HG02870 (cell line): Measurements from ENCODE around the gene TMEM200B.
"Not testable (repeated sequence)": the region's sequence is repeated elsewhere in the genome, so short reads cannot be mapped to it uniquely, and the experiment has no call there.

Experiments used
- ATAC-seq: cut with Tn5 transposase; IDR thresholded peaks from one replicate; pipeline ENCODE4 v1.9.1; 2021; ENCODE audit warnings: mild to moderate bottlenecking, moderate library complexity; ENCODE audit not compliant: unreplicated experiment

The TMEM200B gene

DNA sequence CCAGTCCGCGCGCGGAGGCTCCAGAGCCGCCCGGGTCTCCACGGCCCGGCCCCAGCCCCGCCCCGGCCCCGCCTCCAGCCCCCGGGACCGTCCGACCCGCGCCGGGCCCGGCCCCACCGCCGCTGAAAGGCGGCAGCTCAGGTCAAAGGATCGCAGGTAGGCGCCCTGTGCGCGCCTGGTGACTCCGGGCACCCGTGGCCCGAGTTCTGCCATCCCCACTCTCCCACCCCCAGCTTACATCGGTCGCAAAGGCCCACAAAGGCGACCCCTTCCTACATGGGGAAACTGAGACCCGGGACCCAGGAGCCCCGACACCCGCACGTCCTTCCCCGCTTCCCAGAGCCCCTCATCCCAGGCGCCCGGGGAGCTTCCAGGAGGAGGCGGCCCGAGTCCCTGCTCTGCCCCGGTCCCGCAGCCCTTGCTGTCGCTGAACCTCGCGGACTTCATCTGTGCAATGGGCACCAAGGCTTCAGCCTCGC, at the start of gene TMEM200B:
TSS of gene TMEM200B (minus strand) at position 17 of the 479 bp plus-strand sequence. CDS start 2,075 bp downstream, outside the sequence.
- no peak for ATAC-seq

DNA sequence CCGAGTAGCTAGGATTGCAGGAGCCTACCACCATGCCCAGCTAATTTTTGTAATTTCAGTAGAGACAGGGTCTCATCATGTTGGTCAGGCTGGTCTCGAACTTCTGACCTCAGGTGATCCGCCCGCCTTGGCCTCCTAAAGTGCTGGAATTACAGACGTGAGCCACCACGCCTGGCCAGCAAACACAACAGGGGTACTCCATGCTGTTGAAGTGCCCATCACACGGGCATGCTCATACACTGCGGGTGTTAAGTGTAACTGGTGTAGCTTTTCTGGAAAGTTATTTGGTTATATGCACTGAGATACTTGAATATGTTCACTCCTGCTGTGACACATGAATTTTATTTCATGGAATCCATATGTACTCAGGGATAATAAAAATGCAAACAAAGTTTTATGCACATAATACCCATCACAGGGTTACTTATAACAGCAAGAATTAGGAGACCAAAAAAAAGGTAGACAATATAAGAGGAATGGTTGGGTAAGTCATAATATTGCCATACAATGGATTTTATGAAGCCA, 48.8 kb upstream of the TMEM200B start:
- no peak for ATAC-seq

GRCh38 chr1:29171521-29171920, 47.8 kb upstream of the TMEM200B start:
- ATAC-seq: no peak

- ATAC-seq: no peak
Observed at GRCh38 chr1:29171089-29171488, 47.4 kb upstream of the TMEM200B start.

- no peak for ATAC-seq
Observed at GRCh38 chr1:29169976-29170375, 46.3 kb upstream of the TMEM200B start.

GRCh38 chr1:29167904-29168303, 44.2 kb upstream of the TMEM200B start:
- ATAC-seq: no peak

DNA sequence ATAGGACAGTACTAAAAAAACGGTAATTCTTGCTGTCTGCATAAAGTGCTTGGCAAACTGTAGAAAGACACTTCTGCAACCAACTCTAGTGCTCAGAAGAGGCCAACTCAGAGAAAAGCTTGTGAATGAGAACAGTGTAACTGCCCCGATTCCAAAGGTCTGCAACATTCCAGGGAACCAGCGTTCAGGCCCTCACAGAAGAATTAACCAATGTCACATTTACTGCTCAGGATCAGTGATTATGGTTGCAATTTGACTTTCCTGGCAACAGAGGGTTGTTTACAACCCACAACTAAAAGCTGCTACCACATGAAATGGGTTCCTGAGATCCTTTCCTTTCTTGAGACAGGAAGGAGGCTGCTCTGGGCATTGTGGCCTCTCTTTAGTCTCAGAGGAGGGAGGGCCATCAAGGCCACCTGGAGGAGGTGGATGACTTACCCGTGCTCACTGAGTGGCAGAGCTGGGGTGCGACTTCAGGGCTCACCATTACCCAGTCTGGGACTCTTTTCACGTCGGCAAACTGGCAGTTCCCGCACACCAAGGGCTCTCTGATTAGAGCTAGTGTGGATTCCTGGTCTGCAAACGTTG, 42.7 kb upstream of the TMEM200B start:
- ATAC-seq: no peak

DNA sequence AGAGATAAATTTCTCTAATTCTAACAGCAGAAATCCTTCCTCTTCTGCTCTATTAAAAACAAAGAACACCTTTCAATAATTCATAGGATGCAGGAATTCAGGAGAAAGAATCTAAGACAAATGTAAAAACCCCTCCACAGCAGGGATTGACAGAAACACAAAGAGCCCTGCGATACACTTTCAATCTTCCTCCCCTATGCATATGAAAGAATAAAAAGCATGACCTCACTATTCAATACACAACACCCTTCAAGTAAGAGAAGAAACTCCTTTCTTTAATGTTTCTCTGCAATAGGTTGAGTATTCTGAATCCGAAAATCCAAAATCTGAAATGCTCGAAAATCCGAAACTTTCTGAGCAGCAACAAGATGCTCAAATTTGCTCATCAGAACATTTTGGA, 40.9 kb upstream of the TMEM200B start:
- ATAC-seq: no peak

DNA sequence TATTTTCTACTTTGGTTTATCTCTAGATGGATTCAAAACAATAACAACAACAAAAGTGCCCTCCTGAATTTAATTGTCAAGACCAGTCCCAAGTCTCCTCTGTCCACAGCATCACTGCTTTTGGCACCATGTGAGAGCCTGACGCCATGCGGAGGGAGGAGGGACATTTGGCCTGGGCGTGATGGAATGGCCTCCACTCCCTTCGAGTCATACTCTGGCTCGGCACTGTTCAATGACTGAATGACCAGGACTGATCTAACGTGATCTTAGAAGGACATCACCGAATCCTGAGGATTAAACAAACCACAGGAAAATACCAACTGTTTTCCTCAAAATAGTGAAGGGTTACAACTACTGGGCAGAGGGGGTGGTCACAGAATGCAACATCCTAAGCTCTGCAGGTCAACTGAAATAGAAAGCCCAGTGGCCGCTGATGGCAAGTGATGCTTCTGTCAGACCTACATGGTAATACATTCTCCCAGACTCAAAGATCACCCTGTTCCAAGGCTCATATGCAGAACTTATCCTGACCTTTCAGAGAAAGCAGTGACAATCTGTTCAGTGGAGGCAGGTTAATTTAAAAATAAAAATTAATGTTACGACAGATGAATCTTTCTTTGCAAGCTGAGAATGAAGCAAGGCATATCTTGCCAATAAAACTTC, 38.9 kb upstream of the TMEM200B start:
- ATAC-seq: no peak

DNA sequence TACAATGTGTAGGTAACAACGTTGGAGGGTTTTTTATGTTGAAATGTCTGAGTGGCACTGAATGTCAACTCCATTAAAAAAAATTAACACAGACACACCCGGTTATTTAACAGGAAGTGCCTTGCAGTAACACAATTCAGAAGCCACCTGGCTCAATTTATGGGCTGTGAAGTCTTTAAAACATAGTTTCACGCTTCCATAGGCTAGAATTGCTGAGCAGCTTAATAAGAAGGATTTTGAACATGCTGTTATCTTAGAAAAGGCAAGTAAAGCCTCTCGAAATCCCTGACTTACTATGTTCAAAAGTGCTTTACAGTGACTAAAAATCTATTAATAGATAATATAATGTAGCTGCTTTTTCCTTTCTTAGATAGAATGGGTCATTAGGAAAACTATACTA, 38.3 kb upstream of the TMEM200B start:
- no peak for ATAC-seq

DNA sequence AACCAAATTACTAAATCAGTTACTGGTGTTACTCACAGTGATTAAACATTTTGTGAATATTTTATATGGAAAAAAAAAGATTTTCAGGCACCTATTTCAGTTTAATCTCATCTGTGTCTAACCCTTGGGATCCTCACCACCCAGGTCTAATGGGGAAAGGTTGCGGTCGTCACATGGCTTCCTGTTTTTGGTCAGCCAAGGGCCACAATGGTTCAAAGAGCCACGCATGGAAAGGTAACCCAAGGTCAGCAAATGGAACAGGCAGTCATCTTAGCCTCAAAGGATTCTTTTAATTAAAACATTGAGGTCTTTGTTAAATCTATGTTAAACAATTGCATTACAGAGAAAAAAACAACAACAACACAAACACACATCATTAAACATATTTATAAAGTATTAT, 36.1 kb upstream of the TMEM200B start:
- no peak for ATAC-seq

DNA sequence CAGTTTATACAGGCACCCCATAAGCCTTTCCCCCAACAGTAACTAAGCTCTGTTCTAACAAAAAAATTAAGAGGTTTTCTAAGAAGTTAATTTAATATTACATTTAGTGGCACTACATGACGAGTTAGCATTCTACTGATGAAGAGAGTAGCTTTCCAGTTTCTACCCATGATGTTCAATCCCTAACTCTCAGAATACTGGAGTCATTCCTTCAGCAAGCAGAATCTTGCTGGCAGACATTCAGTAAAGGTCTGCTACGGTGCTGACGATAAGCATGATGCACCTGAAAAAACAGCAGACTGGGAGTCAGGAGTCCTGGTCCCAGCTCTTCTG, 33.5 kb upstream of the TMEM200B start:
- no peak for ATAC-seq

DNA sequence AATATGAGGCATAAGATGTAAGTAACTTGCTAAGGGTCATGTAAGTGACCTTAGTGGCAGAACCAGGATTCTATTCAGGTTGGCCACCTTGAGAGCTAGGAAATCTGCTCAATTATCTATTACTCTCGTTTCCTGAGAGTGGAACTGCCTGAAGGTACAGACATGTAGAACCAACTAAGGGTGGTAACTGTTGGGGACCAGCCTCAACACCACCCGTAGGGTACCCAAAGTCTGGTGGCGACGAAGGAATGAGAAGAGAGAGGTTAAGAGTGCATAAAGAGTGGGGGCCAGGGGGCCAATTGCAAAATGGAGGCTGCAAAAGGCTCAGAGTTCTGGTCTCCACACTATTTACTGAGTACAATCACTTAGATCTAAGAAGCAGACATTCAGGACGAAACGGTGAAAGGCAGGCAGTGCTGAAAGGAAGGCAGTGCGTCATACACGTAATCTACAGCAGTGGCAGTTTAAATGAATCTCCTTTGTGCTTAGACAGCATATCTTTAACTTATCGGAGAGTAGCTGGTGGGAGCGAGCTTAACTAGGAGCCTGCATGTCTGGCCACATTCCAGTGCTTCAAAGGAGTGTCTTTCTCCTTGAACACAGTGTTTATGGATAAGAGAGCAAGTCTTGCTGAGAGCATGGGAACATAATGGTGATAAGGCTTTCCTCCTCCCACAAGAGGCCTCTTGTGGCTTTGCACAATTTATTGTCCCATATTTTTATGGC, 33.0 kb upstream of the TMEM200B start:
- no peak for ATAC-seq

DNA sequence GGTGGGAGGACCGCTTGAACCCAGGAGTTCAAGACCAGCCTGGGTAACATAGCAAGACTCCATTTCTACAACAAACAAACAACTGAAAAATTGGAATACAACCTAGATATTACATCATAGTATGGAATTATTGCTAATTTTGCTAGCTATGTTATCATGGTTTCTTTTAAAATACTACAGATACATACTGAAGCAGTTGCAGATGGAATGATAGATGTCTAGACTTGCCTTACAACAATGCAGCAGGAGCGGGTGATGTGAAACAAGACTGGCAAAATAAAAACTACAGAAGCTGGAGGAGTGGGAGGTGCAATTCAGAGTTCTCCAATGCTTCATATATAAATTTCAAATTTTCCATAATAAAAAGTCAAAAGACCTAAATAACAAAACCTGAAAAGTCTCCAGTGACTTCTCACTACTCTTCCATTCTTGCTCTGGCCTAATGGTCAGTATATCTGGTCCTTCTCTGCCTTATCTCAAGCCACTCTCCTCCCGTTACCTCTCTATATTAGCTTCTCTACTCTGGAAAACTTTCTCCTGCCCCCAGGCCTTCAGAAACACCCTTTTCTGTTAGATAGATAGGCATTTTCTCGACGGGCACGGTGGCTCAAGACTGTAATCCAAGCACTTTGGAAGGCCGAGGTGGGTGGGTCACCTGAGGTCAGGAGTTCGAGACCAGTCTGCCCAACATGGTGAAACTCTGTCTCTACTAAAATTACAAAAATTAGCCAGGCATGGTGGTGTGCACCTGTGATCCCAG, 28.5 kb upstream of the TMEM200B start:
- ATAC-seq: no peak

DNA sequence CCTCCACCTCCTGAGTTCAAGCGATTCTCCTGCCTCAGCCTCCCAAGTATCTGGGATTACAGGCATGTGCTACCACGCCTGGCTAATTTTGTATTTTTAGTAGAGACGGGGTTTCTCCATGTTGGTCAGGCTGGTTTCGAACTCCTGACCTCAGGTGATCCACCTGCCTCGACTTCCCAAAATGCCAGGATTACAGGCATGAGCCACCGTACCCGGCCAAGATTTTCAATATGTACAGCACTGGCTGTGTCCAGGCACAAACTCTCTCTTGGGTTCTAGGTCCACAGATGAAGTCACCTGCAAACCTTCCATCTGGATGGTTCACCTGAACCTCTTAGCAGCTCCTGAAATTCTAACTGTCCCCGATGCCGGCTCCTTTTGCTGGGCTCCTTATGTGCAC, 26.6 kb upstream of the TMEM200B start:
- not testable (repeated sequence) for ATAC-seq

DNA sequence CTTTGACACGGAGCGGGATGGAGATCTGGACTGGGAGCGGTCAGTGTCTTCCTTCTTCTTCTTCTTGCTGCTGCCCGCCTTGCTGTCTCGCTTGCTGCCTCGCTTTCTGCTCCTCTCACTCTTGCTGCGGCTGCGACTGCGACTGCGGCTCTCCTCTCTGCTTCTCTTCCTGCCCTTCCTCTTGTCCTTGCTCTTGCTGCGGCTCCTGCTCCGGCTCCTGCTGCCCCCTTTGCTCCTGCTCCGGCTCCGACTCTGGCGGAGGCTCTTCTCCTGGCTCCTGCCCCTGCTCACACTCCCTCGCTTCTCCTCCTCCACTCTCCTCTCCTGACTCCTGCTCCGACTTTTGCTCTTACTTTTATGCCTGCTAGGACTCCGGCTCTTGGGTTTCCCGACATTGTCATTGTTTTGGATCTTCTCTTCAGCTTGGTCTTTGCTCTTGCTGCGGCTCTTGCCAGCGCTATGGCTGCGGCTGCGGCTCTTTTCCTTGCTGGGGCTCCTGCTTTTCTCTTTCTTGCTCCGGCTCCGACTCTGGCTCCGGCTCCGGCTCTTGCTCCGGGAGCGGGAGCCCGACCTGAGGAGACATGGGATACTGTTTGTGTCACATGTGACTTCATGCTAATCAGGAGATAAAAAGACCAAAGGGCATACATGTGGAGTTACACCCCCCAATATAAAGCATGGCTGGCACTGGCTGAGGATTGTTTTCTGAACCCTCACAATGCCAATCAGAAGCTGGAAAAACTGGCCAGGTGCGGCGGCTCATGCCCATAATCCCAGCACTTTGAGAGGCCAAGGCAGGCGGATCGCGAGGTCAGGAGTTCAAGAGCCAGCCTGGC, 25.2 kb upstream of the TMEM200B start:
- ATAC-seq: no peak

DNA sequence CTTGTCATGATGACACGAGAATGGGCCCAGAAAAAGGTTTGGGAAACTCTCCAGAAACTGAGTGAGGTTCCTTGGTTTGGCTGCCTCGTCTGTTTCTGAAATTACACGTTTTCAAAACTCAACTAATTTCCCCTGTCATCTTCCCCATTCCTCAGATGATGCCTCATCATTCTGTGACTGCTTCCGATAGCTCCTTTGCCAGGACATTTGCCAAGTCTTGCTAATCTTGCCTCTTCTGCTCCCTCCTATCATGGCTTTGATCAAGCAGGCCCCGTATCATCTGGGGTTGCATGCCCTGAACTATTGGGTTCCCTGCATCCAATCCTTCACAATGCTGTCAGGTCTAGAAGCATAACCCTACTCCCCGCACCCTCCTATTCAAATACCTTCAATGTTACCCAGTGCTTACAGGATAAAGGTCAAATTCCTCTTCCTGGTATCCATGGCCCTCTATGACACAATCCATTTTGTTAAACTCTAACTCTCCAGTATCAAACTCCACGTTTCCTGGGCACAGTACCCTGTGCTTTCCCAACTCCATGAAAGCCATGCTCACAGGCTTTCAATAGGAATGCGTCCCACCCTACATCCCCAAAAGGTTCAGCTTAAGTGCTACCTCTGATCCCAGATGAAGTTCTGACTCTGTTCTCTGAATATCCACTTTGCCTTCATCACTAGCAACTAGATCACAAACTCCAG, 22.2 kb upstream of the TMEM200B start:
- no peak for ATAC-seq

- ATAC-seq: no peak
Observed at GRCh38 chr1:29144178-29144577, 20.5 kb upstream of the TMEM200B start.

GRCh38 chr1:29142714-29143113, 19.0 kb upstream of the TMEM200B start:
- no peak for ATAC-seq
